ENCODE results near the gene ITGAE. TPM values are rescaled to one million over a fixed set of nuclear protein-coding genes. Genes with fewer than 3 reads are reported as not detected.
"Not testable (repeated sequence)": the region's sequence is repeated elsewhere in the genome, so short reads cannot be mapped to it uniquely, and the experiment has no call there.

ITGAE gene
- total RNA-seq, 1 donor from 2014 or later: 28.3 TPM

- Mint-ChIP-seq H3K4me1 (ENCODE audit: low read depth) (peaks cover 11% of the 10 kb centered on the region), H3K27ac (ENCODE audit: unreplicated experiment) (no peak overlapping the region)
- TF ChIP-seq, protein P1, sequence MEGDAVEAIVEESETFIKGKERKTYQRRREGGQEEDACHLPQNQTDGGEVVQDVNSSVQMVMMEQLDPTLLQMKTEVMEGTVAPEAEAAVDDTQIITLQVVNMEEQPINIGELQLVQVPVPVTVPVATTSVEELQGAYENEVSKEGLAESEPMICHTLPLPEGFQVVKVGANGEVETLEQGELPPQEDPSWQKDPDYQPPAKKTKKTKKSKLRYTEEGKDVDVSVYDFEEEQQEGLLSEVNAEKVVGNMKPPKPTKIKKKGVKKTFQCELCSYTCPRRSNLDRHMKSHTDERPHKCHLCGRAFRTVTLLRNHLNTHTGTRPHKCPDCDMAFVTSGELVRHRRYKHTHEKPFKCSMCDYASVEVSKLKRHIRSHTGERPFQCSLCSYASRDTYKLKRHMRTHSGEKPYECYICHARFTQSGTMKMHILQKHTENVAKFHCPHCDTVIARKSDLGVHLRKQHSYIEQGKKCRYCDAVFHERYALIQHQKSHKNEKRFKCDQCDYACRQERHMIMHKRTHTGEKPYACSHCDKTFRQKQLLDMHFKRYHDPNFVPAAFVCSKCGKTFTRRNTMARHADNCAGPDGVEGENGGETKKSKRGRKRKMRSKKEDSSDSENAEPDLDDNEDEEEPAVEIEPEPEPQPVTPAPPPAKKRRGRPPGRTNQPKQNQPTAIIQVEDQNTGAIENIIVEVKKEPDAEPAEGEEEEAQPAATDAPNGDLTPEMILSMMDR (IDR thresholded peaks at IDR 0.05): no peak
Observed at GRCh38 chr17:3739422-3740124, 61.4 kb downstream of the ITGAE start.

GRCh38 chr17:3738562-3739295 lies 62.3 kb downstream of the ITGAE start:
- TF ChIP-seq, protein P1 (IDR thresholded peaks at IDR 0.05): no peak
- H3K27me3 Mint-ChIP-seq (ENCODE audit: low read depth): no peaks in the 10 kb centered on the region
- DNase-seq (ENCODE audit: low spot score): no peak
- H3K36me3 Mint-ChIP-seq (ENCODE audit: low read depth): no peaks in the 10 kb centered on the region
- H3K4me3 Mint-ChIP-seq (ENCODE audit: unreplicated experiment): no peak overlapping the region
- peaks cover 19% of the 10 kb centered on the region for H3K4me1 Mint-ChIP-seq (ENCODE audit: low read depth)
- H3K9me3 Mint-ChIP-seq (ENCODE audit: low read depth): no peaks in the 10 kb centered on the region
- no peak overlapping the region for H3K27ac Mint-ChIP-seq (ENCODE audit: unreplicated experiment)

More at GRCh38 chr17:3739422-3740124, 61.4 kb downstream of the ITGAE start:
- no peaks in the 10 kb centered on the region for H3K27me3 Mint-ChIP-seq (ENCODE audit: low read depth)
- H3K9me3 Mint-ChIP-seq (ENCODE audit: low read depth): no peaks in the 10 kb centered on the region
- H3K36me3 Mint-ChIP-seq (ENCODE audit: low read depth): no peaks in the 10 kb centered on the region
- H3K4me3 Mint-ChIP-seq (ENCODE audit: unreplicated experiment): no peak overlapping the region
- DNase-seq (ENCODE audit: low spot score): no peak

DNA sequence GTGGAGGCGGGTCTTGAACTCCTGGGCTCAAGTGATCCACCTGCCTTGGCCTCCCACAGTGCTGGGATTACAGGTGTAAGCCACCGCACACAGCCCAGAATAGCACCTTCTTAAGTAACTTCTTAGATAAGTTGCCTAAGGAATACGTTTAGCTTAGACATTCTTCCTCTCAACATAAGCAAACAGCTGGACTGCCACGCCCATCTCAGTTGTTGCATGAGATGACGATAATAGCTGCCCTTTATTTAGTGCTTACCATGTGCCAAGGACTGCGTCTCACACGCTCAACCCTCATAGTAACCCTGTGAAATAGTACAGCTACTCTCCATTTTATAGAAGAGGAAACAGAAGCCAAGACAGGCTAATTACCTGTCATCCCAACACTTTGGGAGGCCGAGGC lies 65.5 kb downstream of the ITGAE start:
- no peak overlapping the region for H3K27ac Mint-ChIP-seq (ENCODE audit: unreplicated experiment)
- no peaks in the 10 kb centered on the region for H3K36me3 Mint-ChIP-seq (ENCODE audit: low read depth)
- no peaks in the 10 kb centered on the region for H3K9me3 Mint-ChIP-seq (ENCODE audit: low read depth)
- TF ChIP-seq, protein P1 (IDR thresholded peaks at IDR 0.05): no peak
- H3K4me1 Mint-ChIP-seq (ENCODE audit: low read depth): peaks cover 45% of the 10 kb centered on the region
- no peak overlapping the region for H3K4me3 Mint-ChIP-seq (ENCODE audit: unreplicated experiment)
- no peaks in the 10 kb centered on the region for H3K27me3 Mint-ChIP-seq (ENCODE audit: low read depth)
- DNase-seq (ENCODE audit: low spot score): no peak

- not testable (repeated sequence) for H3K4me3 Mint-ChIP-seq (ENCODE audit: unreplicated experiment); H3K27ac Mint-ChIP-seq (ENCODE audit: unreplicated experiment); H3K27me3 Mint-ChIP-seq (ENCODE audit: low read depth); H3K9me3 Mint-ChIP-seq (ENCODE audit: low read depth); H3K36me3 Mint-ChIP-seq (ENCODE audit: low read depth); DNase-seq (ENCODE audit: low spot score)
- peaks cover 47% of the 10 kb centered on the region for H3K4me1 Mint-ChIP-seq (ENCODE audit: low read depth)
Observed at GRCh38 chr17:3734911-3735276, 66.1 kb downstream of the ITGAE start.

GRCh38 chr17:3732210-3732621 lies 68.8 kb downstream of the ITGAE start:
- Mint-ChIP-seq H3K4me1 (ENCODE audit: low read depth) (peaks cover 37% of the 10 kb centered on the region), H3K27me3 (ENCODE audit: low read depth) (no peaks in the 10 kb centered on the region), H3K27ac (ENCODE audit: unreplicated experiment) (peak overlapping the region; percentile 86), H3K9me3 (ENCODE audit: low read depth) (no peaks in the 10 kb centered on the region), H3K4me3 (ENCODE audit: unreplicated experiment) (peak overlapping the region; percentile 46), H3K36me3 (ENCODE audit: low read depth) (no peaks in the 10 kb centered on the region)
- DNase-seq (ENCODE audit: low spot score): no peak
- TF ChIP-seq, protein P1 (IDR thresholded peaks at IDR 0.05): no peak
